ENCODE data around the gene F10. TPM values are rescaled to one million over a fixed set of nuclear protein-coding genes. Genes with fewer than 3 reads are reported as not detected.
A peak's percentile ranks its signal among the peaks of the same experiment; 100 is the strongest.
"Not testable (repeated sequence)": the region's sequence is repeated elsewhere in the genome, so short reads cannot be mapped to it uniquely, and the experiment has no call there.

F10 gene
- total RNA-seq, 1 donor from 2014 or later, result 20.6 TPM

- peak; percentile 43 for DNase-seq
Measured at GRCh38 chr13:113153810-113154748, 31.5 kb downstream of the F10 start.

GRCh38 chr13:113155201-113155600 is 32.6 kb downstream of the F10 start:
- no peak for DNase-seq

GRCh38 chr13:113155982-113156655 is 33.5 kb downstream of the F10 start:
- DNase-seq, result no peak

- no peak for DNase-seq
Measured at GRCh38 chr13:113157206-113157928, 34.8 kb downstream of the F10 start.

- no peak for DNase-seq
Measured at GRCh38 chr13:113157929-113158747, 35.5 kb downstream of the F10 start, which contains the start of gene PROZ. TSS of gene PROZ (plus strand) at chr13:113158648. CDS start at chr13:113158661, 13 bp downstream.

GRCh38 chr13:113158946-113159345 is 36.3 kb downstream of the F10 start:
- DNase-seq, result no peak

- DNase-seq, result no peak
Measured at GRCh38 chr13:113159701-113160100, 37.1 kb downstream of the F10 start.

GRCh38 chr13:113160983-113161382 is 38.4 kb downstream of the F10 start:
- DNase-seq, result no peak

- no peak for DNase-seq
Measured at GRCh38 chr13:113161433-113161832, 38.8 kb downstream of the F10 start.

- not testable (repeated sequence) for DNase-seq
Measured at GRCh38 chr13:113161975-113162374, 39.4 kb downstream of the F10 start.

GRCh38 chr13:113162783-113163685 is 40.4 kb downstream of the F10 start:
- DNase-seq, result no peak

GRCh38 chr13:113164492-113164891 is 41.9 kb downstream of the F10 start:
- DNase-seq, result no peak

GRCh38 chr13:113166266-113166665 is 43.7 kb downstream of the F10 start:
- no peak for DNase-seq

- no peak for DNase-seq
Measured at GRCh38 chr13:113166681-113167080, 44.1 kb downstream of the F10 start.

- no peak for DNase-seq
Measured at GRCh38 chr13:113167155-113167554, 44.6 kb downstream of the F10 start.

- DNase-seq, result no peak
Measured at GRCh38 chr13:113167575-113167974, 45.0 kb downstream of the F10 start.

GRCh38 chr13:113168211-113168610 is 45.6 kb downstream of the F10 start:
- DNase-seq, result no peak

- DNase-seq, result no peak
Measured at GRCh38 chr13:113169277-113170272, 47.0 kb downstream of the F10 start.

- DNase-seq, result no peak
Measured at GRCh38 chr13:113170511-113170910, 47.9 kb downstream of the F10 start.
